NCI-H1930 (cell line): ENCODE results near the gene GCFC2.

Experiments used
- DNase-seq, 2 experiments: peaks; one replicate each; lab custom pipeline; 2025; lab: John Stamatoyannopoulos, UW

GCFC2 gene

DNA sequence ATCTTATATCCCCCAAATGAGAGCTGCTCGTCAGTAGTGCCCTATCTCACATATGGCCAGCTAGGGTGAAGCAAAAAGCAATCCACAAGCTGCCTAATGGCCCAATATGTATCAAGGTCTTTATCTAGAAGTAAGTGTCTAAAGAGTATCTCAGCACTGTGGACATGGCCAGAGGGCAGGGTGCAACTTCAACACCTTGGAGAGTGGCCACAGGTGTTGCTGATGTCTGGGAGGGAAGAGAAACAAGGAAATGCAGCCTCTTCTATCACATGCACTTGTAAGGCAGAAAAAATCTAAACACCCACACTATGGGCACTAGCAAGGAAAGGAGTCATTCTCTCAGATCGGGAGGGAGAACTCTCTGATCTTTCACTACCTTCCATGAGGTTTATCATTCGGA, 87.8 kb downstream of the GCFC2 start:
- no peak for DNase-seq

DNA sequence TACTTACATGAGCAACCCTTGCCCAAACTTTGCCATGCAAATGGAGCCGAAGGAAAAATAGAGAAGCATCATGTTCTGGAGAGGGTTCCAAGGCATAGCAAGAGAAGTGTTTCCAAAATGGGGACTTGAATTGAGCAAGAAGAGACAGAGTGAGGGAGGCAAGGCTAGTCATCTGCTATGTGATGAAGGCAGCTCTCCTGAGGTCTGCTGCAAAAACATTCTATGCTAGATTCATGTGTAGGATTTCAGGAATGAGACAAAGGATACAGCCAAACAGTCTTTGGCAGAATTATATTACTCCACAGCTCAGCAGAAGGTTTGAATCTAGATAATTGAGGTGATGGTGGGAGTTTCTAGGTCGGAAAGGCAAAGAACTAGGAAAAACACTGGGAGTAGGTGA, 88.2 kb downstream of the GCFC2 start:
- no peak for DNase-seq

DNA sequence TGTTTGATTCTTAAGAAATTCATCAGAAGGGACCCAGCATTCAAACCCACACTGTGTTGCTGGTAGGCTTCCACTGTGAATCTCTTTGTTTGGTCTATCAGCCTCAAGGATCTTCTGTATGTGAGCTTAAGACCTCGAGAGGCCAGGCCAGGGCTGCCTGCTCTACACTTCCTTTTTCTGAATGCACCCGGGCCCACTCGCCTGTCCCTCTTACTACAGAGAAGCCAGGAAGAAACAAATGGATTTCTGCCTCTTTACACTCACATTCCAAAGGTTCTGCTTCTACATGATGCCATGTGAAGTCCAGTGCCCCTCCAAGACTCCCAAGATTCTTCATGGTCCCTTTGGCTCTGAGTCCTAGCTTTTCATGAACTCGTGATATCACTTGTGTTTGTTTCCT, 89.5 kb downstream of the GCFC2 start:
- DNase-seq, result no peak

DNA sequence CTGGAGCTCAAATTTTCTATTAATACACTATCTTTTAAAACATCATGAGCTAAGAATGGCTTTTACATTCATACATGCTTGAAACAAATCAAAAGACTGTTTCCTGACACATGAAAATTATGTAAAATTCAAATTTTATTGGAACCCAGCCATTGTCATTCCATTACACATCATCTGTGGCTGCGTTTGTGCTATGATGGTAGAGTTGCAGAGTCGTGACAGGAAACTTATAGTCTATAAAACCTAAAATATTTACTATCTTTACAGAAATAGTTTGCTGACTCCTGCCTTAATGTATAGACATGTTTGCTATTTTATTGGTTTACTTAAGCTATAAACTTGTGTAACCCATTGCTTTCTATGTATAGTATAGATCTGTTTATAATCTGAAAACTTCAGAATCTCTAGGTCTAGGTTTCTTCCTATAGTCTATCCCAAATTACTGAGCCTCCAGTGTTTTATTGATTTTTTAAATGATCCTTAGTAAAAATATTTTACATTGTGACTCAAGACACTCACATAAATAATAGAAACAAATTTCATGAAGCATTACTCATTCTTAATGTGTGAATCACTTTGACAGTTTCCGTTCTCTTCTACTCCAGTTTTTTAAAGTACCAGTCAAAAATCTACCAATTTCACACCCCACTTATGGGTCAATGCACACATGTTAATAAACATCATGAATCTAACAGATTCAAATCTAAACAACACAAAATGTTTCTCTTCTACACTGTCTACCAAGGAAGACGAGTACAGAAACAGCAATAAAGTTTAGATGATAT, 90.6 kb downstream of the GCFC2 start:
- DNase-seq, result no peak

DNA sequence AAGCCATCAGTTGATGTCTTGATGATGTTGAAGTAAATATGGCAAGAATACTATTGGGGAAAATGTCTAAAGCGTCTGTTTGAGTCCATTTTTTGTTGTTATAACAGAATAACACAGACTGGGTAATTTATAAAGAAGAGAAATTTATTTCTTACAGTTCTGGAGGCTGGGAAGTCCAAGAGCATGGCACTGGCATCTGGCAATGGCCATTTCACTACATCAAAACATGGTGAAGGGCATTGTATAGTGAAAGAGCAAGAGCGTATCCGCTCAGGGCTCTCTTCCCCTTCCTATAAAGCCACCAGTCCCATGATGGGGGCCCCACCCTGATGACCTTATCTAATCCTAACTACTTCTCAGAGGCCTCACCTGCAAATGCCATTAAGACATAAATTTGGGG, 93.8 kb downstream of the GCFC2 start:
- DNase-seq, result no peak

DNA sequence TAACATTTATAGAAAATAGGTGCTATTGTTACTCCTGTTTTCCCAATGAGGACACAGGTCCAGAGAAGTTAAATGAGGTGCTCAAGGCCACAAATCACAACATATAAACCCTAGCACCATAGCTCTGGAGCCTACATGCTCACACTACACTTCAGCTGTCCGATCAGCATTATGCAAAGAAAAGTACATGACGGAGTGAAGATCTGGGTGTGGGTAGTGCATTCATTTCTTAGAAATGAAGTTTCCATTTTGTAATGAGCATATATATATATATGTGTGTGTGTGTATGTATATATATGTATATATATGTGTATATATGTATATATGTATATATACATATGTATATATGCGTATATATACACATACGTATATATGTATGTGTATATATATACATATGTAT, 94.3 kb downstream of the GCFC2 start:
- DNase-seq, result no peak

DNA sequence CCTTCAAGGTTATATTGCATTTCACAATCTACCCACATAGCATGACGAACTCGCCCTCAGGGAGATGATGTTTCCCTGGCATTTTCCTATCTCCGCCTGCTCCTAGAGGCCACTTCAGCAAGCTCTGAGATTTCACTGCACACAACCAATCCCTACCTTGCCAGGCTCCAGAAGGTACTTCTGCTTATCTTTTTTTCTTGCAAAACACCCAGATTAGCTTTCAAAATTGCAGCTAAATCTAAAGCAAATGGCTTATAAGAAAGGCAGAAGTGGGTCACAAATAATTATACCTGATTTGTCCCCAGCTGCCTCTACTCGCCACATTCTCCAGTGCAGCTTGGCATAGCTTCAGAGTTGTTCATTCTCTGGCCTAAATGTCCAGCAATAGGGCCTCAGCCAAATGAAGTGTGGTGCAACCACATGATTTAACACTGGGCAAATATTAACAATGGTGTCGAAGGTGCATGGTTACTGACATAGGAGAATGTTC, 96.5 kb downstream of the GCFC2 start:
- DNase-seq, result no peak

DNA sequence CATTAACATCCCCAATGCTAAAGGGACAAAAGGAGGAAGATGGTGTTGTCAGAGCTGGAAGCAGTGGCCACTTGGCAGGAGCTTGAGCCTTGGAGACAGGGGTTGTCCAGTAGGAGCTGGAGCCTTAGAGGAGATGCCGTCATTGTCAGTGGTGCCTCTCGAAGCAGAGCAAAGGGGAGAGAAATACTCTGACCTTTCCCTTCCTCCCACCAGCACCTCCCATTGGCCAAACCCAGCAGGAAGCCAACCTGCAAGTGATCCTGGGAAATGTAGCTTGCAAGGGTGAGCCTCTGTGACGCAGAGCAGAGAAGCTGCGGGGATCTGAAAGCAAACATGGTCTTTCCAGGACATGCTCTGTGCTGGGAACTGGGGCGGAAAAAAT, 97.9 kb downstream of the GCFC2 start:
- no peak for DNase-seq
